Type B pancreatic cell (in vitro differentiated cells): ENCODE measurements around the gene DACT1. TPM values are rescaled to one million over a fixed set of nuclear protein-coding genes. Genes with fewer than 3 reads are reported as not detected.
"Not testable (repeated sequence)": the region's sequence is repeated elsewhere in the genome, so short reads cannot be mapped to it uniquely, and the experiment has no call there.

Experiments used
- DNase-seq: peaks from one replicate; pipeline ENCODE4 v3.0.0; 2021; ENCODE audit warnings: mixed read lengths; ENCODE audit not compliant: unreplicated experiment; ENCODE audit errors: extremely low spot score
- H3K27ac Mint-ChIP-seq: 2 replicates; pipeline ENCODE4 v1.8.0; 2021; ENCODE audit warnings: mild to moderate bottlenecking, mixed read lengths
- H3K27me3 Mint-ChIP-seq: 2 replicates; pipeline ENCODE4 v1.8.0; 2021; ENCODE audit warnings: mixed read lengths
- H3K36me3 Mint-ChIP-seq: 2 replicates; pipeline ENCODE4 v1.8.0; 2021; ENCODE audit warnings: mixed read lengths
- H3K4me1 Mint-ChIP-seq: one replicate; pipeline ENCODE4 v1.8.0; 2021; ENCODE audit warnings: mixed read lengths; ENCODE audit not compliant: unreplicated experiment
- H3K4me3 Mint-ChIP-seq: 2 replicates; pipeline ENCODE4 v1.8.0; 2021; ENCODE audit warnings: mild to moderate bottlenecking, mixed read lengths
- H3K9me3 Mint-ChIP-seq: 2 replicates; pipeline ENCODE4 v1.8.0; 2021; ENCODE audit warnings: mixed read lengths
- CTCF ChIP-seq: fragments of 200-600 bp; sonication (generic); conservative IDR thresholded peaks from 2 replicates; pipeline ENCODE4 v1.5.0; 2021; ENCODE audit warnings: antibody characterized with exemption, mild to moderate bottlenecking
- long read RNA-seq: library from polyadenylated mRNA; unstranded; transcript quantifications from one replicate; pipeline ENCODE4 v2.0.0, GENCODE V29; 2020
- total RNA-seq: library from RNA; stranded (reverse); gene quantifications from 2 replicates; pipeline ENCODE4 v1.2.1, GENCODE V29; 2021; ENCODE audit warnings: low replicate concordance

Gene DACT1
- 5.2 and 29.7 TPM in 2 replicates for total RNA-seq
- long read RNA-seq: 0 reads

GRCh38 chr14:58637391-58638230 is at the start of gene DACT1:
DACT1 (plus strand) TSS chr14:58637962; CDS start chr14:58638203, 241 bp downstream.
- Mint-ChIP-seq H3K4me3 (peak within 1 kb of the TSS; percentile 93), H3K27me3 (peaks cover 53% of the 10 kb centered on the region), H3K9me3 (no peaks in the 10 kb centered on the region), H3K27ac (peak within 1 kb of the TSS; percentile 94), H3K36me3 (peaks cover 11% of the 10 kb centered on the region), H3K4me1 (peaks cover 52% of the 10 kb centered on the region)
- peak; percentile 81 for DNase-seq
- peak; percentile 48 for TF ChIP-seq CTCF

GRCh38 chr14:58588321-58588720 is 49.4 kb upstream of the DACT1 start:
- not testable (repeated sequence) for H3K27me3 Mint-ChIP-seq, H3K4me1 Mint-ChIP-seq, H3K4me3 Mint-ChIP-seq, DNase-seq, H3K27ac Mint-ChIP-seq, H3K36me3 Mint-ChIP-seq, H3K9me3 Mint-ChIP-seq

GRCh38 chr14:58593977-58594376 is 43.8 kb upstream of the DACT1 start:
- no peak for DNase-seq
- no peaks in the 10 kb centered on the region for H3K9me3 Mint-ChIP-seq

GRCh38 chr14:58597041-58597440 is 40.7 kb upstream of the DACT1 start:
- DNase-seq: no peak
- no peak overlapping the region for H3K27ac Mint-ChIP-seq
- no peaks in the 10 kb centered on the region for H3K9me3 Mint-ChIP-seq
- H3K4me1 Mint-ChIP-seq: no peaks in the 10 kb centered on the region
- H3K27me3 Mint-ChIP-seq: peaks cover 3% of the 10 kb centered on the region
- TF ChIP-seq CTCF: no peak
- no peak overlapping the region for H3K4me3 Mint-ChIP-seq
- H3K36me3 Mint-ChIP-seq: no peaks in the 10 kb centered on the region

More at GRCh38 chr14:58593977-58594376, 43.8 kb upstream of the DACT1 start:
- Mint-ChIP-seq H3K27me3 (no peaks in the 10 kb centered on the region), H3K36me3 (no peaks in the 10 kb centered on the region), H3K4me3 (no peak overlapping the region), H3K27ac (no peak overlapping the region), H3K4me1 (no peaks in the 10 kb centered on the region)
- no peak for TF ChIP-seq CTCF

- Mint-ChIP-seq H3K9me3 (no peaks in the 10 kb centered on the region), H3K27me3 (peaks cover 3% of the 10 kb centered on the region), H3K4me3 (no peak overlapping the region), H3K27ac (no peak overlapping the region), H3K4me1 (no peaks in the 10 kb centered on the region), H3K36me3 (no peaks in the 10 kb centered on the region)
- DNase-seq: no peak
- TF ChIP-seq CTCF: no peak
Measured at GRCh38 chr14:58598028-58598803, 39.5 kb upstream of the DACT1 start.
